DMS53 (cell line): ENCODE measurements around the gene LZIC.
A peak's percentile ranks its signal among the peaks of the same experiment; 100 is the strongest.
"Not testable (repeated sequence)": the region's sequence is repeated elsewhere in the genome, so short reads cannot be mapped to it uniquely, and the experiment has no call there.

Source experiments
- DNase-seq: peaks from one replicate; lab custom pipeline; 2025; lab: John Stamatoyannopoulos, UW

The LZIC gene

GRCh38 chr1:9942939-9943788, at the start of gene LZIC, which contains the start of gene NMNAT1:
Gene LZIC (minus strand): TSS chr1:9943391. CDS start chr1:9936619, 6,772 bp downstream.
Gene NMNAT1 (plus strand): TSS chr1:9943475. CDS start chr1:9972074, 28,599 bp downstream.
- peak; percentile 97 for DNase-seq

GRCh38 chr1:9992910-9993309, 49.7 kb upstream of the LZIC start:
- DNase-seq, result no peak

GRCh38 chr1:9990944-9991343, 47.8 kb upstream of the LZIC start:
- DNase-seq, result no peak

- DNase-seq, result no peak
Measured at GRCh38 chr1:9989773-9990172, 46.6 kb upstream of the LZIC start.

GRCh38 chr1:9985001-9985400, 41.8 kb upstream of the LZIC start:
- DNase-seq, result no peak

- DNase-seq, result no peak
Measured at GRCh38 chr1:9984253-9984652, 41.1 kb upstream of the LZIC start.

- DNase-seq, result peak; percentile 20
Measured at GRCh38 chr1:9960706-9961562, 17.7 kb upstream of the LZIC start.

- no peak for DNase-seq
Measured at GRCh38 chr1:9960011-9960410, 16.8 kb upstream of the LZIC start.

GRCh38 chr1:9957726-9958125, 14.5 kb upstream of the LZIC start:
- no peak for DNase-seq

- DNase-seq, result no peak
Measured at GRCh38 chr1:9946315-9946714, 3.1 kb upstream of the LZIC start.

GRCh38 chr1:9942399-9942938, 722 bp downstream of the LZIC start:
- peak; percentile 75 for DNase-seq

GRCh38 chr1:9929431-9930385, 13.5 kb downstream of the LZIC start:
- DNase-seq, result no peak

- DNase-seq, result no peak
Measured at GRCh38 chr1:9927259-9927658, 15.9 kb downstream of the LZIC start.

GRCh38 chr1:9922342-9922741, 20.8 kb downstream of the LZIC start:
- DNase-seq, result no peak

GRCh38 chr1:9920606-9921005, 22.6 kb downstream of the LZIC start:
- DNase-seq, result no peak

- DNase-seq, result no peak
Measured at GRCh38 chr1:9917901-9918300, 25.3 kb downstream of the LZIC start.

- DNase-seq, result not testable (repeated sequence)
Measured at GRCh38 chr1:9917495-9917894, 25.7 kb downstream of the LZIC start.

- no peak for DNase-seq
Measured at GRCh38 chr1:9916452-9916851, 26.7 kb downstream of the LZIC start.

GRCh38 chr1:9914610-9914937, 28.6 kb downstream of the LZIC start:
- DNase-seq, result no peak

GRCh38 chr1:9912264-9912936, 30.8 kb downstream of the LZIC start:
- DNase-seq, result no peak
